ENCODE results near the gene RAB24. TPM values are rescaled to one million over a fixed set of nuclear protein-coding genes. Genes with fewer than 3 reads are reported as not detected.

Gene RAB24
- polyA plus RNA-seq, 2 of the 4 experiments (the other 2 are of a cell fraction) = 31.2 to 33.7 TPM

GRCh38 chr5:177311723-177312648 is 8.5 kb upstream of the RAB24 start, which contains the start of gene MXD3:
Gene MXD3 (minus strand): TSS chr5:177311898. CDS start chr5:177311830, 68 bp downstream.
- ChIA-PET CTCF (interaction anchor here (0.9 to 3.5 kb wide), 8 partner anchors 10 to 198 kb away, joined by 3 to 18 read pairs (median 5); partner anchors contain the start of gene LMAN2), POLR2A (no interaction called here)
- ATAC-seq = peak; percentile 62 to 82
- DNase-seq (ENCODE audit: low read depth in 1 of 2, low spot score in 1 of 2) = peak; percentile 90 to 97
- Histone ChIP-seq H3K4me3 (peak within 1 kb of the TSS; percentile 66), H3K4me1 (peaks cover 19% of the 10 kb centered on the region; the same call in 2 of the 3 replicates), H3K4me2 (peak within 1 kb of the TSS; percentile 99), H3K27ac (peak within 1 kb of the TSS; percentile 87 to 93), H3K9me3 (no peaks in the 10 kb centered on the region)
- under 1% methylated on average over 32 of the region's 78 CpGs for WGBS (ENCODE audit: missing lambda C conversion rate)
- no peak for FAIRE-seq
- TF ChIP-seq, protein P1, sequence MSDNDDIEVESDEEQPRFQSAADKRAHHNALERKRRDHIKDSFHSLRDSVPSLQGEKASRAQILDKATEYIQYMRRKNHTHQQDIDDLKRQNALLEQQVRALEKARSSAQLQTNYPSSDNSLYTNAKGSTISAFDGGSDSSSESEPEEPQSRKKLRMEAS (IDR thresholded peaks at IDR 0.05) = peak; percentile 99
- no peak for TF ChIP-seq KDM1A (IDR thresholded peaks at IDR 0.05; ENCODE audit: low read depth)
- no peak for TF ChIP-seq SREBF2 (IDR thresholded peaks at IDR 0.05)
- TF ChIP-seq REST (IDR thresholded peaks at IDR 0.05) = no peak
- 0 out of 2 replicates have a peak, but pooled peaks have one; percentile 44 for TF ChIP-seq PHF8 (IDR thresholded peaks at IDR 0.05; ENCODE audit: borderline replicate concordance, low read depth)
- TF ChIP-seq HOXB5 (CRISPR knock-in tag; IDR thresholded peaks at IDR 0.05) = no peak
- TF ChIP-seq, protein P2, sequence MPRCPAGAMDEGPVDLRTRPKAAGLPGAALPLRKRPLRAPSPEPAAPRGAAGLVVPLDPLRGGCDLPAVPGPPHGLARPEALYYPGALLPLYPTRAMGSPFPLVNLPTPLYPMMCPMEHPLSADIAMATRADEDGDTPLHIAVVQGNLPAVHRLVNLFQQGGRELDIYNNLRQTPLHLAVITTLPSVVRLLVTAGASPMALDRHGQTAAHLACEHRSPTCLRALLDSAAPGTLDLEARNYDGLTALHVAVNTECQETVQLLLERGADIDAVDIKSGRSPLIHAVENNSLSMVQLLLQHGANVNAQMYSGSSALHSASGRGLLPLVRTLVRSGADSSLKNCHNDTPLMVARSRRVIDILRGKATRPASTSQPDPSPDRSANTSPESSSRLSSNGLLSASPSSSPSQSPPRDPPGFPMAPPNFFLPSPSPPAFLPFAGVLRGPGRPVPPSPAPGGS (IDR thresholded peaks at IDR 0.05) = no peak
- TF ChIP-seq GATA3 (IDR thresholded peaks at IDR 0.05; ENCODE audit: borderline replicate concordance) = no peak
- TF ChIP-seq FOXS1 (CRISPR knock-in tag; IDR thresholded peaks at IDR 0.05) = no peak
- TF ChIP-seq EHF (CRISPR knock-in tag; IDR thresholded peaks at IDR 0.05) = no peak
- TF ChIP-seq JUNB (IDR thresholded peaks at IDR 0.05) = no peak
- TF ChIP-seq TFCP2L1 (CRISPR knock-in tag; IDR thresholded peaks at IDR 0.05) = no peak
- TF ChIP-seq POLR2A (IDR thresholded peaks at IDR 0.05; ENCODE audit: low read length) = peak; percentile 22; the same call in 1 of the 2 replicates
- TF ChIP-seq KDM5A (IDR thresholded peaks at IDR 0.05) = no peak
- TF ChIP-seq MYC (IDR thresholded peaks at IDR 0.05; ENCODE audit: borderline replicate concordance, low read length) = peak; percentile 98
- peak; percentile 56 for TF ChIP-seq MAZ (IDR thresholded peaks at IDR 0.05; ENCODE audit: borderline replicate concordance, low read depth, low read length)
- no peak; the same call in 1 of the 2 replicates for TF ChIP-seq BHLHE40 (IDR thresholded peaks at IDR 0.05; ENCODE audit: low read depth, low read length)
- TF ChIP-seq FOSL2 (IDR thresholded peaks at IDR 0.05) = no peak
- TF ChIP-seq FOSL2 (CRISPR knock-in tag; IDR thresholded peaks at IDR 0.05) = no peak
- TF ChIP-seq ELK1 (IDR thresholded peaks at IDR 0.05; ENCODE audit: low read depth, low read length) = no peak
- TF ChIP-seq ZSCAN20 (CRISPR knock-in tag; IDR thresholded peaks at IDR 0.05) = no peak
- no peak for TF ChIP-seq CHD2 (IDR thresholded peaks at IDR 0.05; ENCODE audit: low read length, partially characterized antibody)
- no peak for TF ChIP-seq EP300 (IDR thresholded peaks at IDR 0.05)
- no peak for TF ChIP-seq RNF2 (IDR thresholded peaks at IDR 0.05; ENCODE audit: borderline replicate concordance, low read depth)
- TF ChIP-seq CTCF (IDR thresholded peaks at IDR 0.05) = no peak
- TF ChIP-seq JUN (IDR thresholded peaks at IDR 0.05) = peak in 1 of 2 experiments; percentile 42; a peak in 2 of 5 replicates
- TF ChIP-seq CEBPB (IDR thresholded peaks at IDR 0.05) = no peak
- TF ChIP-seq ESRRA (IDR thresholded peaks at IDR 0.05; ENCODE audit: borderline replicate concordance, low read length) = no peak
- TF ChIP-seq HES2 (IDR thresholded peaks at IDR 0.05) = no peak
- no peak for TF ChIP-seq SMC3 (IDR thresholded peaks at IDR 0.05)
- TF ChIP-seq ZC3H11A (IDR thresholded peaks at IDR 0.05) = no peak
- TF ChIP-seq USF2 (IDR thresholded peaks at IDR 0.05) = peak; percentile 79
